Activated naive CD8-positive, alpha-beta T cell (primary cell): Measurements from ENCODE around the gene DAZAP1.
"Not testable (repeated sequence)": the region's sequence is repeated elsewhere in the genome, so short reads cannot be mapped to it uniquely, and the experiment has no call there.

Experiments used
- H3K27ac Mint-ChIP-seq: one replicate; pipeline ENCODE4 v1.8.0; 2021; ENCODE audit warnings: mixed read lengths
- H3K27me3 Mint-ChIP-seq: one replicate; pipeline ENCODE4 v1.8.0; 2021; ENCODE audit warnings: mixed read lengths
- H3K36me3 Mint-ChIP-seq: one replicate; pipeline ENCODE4 v1.8.0; 2021; ENCODE audit warnings: mixed read lengths
- H3K4me1 Mint-ChIP-seq: one replicate; pipeline ENCODE4 v1.8.0; 2021; ENCODE audit warnings: low read depth, mixed read lengths
- H3K4me3 Mint-ChIP-seq: one replicate; pipeline ENCODE4 v1.8.0; 2021; ENCODE audit warnings: mild to moderate bottlenecking, mixed read lengths
- H3K9me3 Mint-ChIP-seq: one replicate; pipeline ENCODE4 v1.8.0; 2021; ENCODE audit warnings: low read depth, mixed read lengths

Gene DAZAP1

DNA sequence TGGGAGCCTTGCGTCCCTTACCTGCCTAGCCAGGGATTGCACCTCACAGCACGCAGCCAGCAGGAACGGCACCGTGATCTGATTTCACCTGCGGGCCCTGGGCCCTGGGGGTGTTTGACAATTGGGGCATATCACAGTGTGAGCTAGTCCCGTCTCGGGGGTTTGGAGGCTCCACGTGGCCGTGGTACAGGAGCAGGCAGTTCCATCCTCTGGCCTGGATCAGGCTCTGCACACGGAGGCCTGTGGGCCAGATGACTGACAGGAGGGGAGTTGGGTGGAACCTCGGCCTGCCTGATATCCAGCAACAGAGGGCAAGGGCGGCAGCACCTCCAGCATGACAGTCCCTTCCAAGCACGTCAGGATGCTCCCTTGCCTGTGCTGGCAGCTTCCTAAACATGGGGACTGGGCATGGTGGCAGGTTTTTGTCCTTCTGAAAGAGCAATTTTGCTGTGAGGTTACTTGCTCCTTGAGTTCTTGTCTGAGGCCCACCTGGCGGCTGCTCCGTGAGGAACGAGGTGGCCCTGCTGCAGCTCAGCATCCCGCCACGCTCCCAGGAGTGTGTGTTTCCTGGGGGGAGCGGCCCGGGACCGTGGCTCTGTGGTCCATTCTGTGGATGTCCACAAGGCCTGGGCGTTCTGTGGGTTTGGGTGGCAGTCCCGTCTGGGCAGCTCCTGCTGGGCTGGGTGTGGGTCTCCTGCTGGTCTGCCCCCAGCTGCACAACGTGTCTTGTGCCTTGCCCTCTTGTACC, 24.5 kb downstream of the DAZAP1 start:
- no peaks in the 10 kb centered on the region for H3K36me3 Mint-ChIP-seq
- H3K27me3 Mint-ChIP-seq, result no peaks in the 10 kb centered on the region
- no peak overlapping the region for H3K27ac Mint-ChIP-seq
- H3K4me1 Mint-ChIP-seq, result no peaks in the 10 kb centered on the region
- H3K9me3 Mint-ChIP-seq, result no peaks in the 10 kb centered on the region
- H3K4me3 Mint-ChIP-seq, result no peak overlapping the region

DNA sequence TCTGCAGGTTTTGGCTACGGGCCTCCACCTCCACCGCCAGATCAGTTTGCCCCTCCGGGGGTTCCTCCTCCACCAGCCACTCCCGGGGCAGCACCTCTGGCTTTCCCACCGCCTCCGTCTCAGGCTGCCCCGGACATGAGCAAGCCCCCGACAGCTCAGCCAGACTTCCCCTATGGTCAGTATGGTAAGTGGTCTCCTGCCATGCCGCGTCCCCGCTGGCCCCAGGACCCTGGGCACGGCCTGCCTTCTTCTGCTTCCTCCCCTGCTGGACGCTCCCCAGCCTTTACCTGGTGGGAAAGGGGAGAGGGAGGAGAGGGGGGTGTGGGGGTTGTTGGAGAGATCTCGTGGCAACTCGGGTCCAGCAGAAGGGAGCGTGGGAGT, 25.1 kb downstream of the DAZAP1 start:
- no peaks in the 10 kb centered on the region for H3K9me3 Mint-ChIP-seq
- no peaks in the 10 kb centered on the region for H3K27me3 Mint-ChIP-seq
- H3K36me3 Mint-ChIP-seq, result no peaks in the 10 kb centered on the region
- H3K4me3 Mint-ChIP-seq, result no peak overlapping the region
- H3K27ac Mint-ChIP-seq, result no peak overlapping the region
- H3K4me1 Mint-ChIP-seq, result peaks cover under 1% of the 10 kb centered on the region

DNA sequence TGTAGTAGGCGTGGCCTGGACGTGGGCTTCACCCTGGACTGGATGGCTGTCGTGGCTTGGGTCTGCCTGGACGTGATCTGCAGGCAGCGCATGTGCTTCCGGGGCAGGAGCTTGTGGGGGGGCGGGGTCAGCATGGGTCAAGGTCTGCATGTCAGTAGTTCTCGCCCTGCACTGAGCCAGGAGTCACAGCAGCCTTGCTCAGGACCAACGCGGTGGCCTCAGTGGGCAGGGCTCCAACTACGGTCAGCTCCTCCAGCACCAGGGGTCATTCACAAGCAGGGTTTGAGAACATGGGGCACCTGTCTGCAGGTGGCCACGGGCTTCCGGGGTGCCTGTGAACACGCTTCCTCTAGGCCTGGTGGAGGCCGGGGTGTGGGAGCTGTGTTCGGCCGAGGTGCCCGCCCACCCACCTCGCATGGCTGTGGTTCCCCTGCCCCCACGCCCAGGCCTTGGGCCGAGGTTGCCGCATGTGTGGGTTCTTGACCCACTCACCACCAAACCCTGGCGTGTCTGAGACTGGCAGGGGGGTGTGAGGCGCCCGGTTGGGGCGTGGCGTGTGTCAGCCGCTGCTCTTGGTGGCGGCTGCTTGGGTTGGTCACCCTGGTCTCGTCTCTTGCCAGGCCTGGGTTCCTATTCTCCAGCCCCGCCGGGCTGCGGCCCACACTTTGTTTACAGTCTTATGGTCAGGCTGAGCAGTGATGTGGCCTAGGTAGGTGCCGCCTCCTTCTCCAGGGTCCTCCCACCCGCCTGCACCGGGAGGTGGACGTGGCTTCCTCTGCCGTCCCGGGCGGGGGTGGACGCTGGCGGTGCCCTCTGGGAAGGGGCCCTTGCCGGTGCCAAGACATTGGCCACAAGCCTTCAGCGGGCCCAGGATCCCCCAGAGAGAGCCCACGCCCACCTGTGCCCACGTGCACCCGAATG, 26.0 kb downstream of the DAZAP1 start:
- no peaks in the 10 kb centered on the region for H3K9me3 Mint-ChIP-seq
- H3K27ac Mint-ChIP-seq, result no peak overlapping the region
- H3K27me3 Mint-ChIP-seq, result no peaks in the 10 kb centered on the region
- H3K36me3 Mint-ChIP-seq, result no peaks in the 10 kb centered on the region
- no peak overlapping the region for H3K4me3 Mint-ChIP-seq
- H3K4me1 Mint-ChIP-seq, result peaks cover 6% of the 10 kb centered on the region

DNA sequence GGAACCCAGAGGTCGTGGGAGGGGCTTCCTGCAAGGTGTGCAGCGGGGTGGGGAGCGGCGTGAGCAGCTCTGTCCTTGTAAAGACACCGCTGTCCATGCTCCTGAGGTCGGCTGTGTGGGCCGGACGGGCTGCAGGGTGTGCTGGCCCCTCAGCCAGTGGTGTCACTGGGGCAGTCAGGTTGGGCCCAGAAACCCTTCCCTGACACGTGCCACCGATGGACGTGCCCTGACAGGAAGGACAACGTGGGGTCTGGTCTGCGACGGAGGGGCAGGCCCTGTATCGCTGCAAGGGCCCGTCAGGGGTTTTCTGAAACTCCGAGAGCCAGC, 26.6 kb downstream of the DAZAP1 start:
- Mint-ChIP-seq H3K27me3 (no peaks in the 10 kb centered on the region), H3K4me1 (peaks cover 6% of the 10 kb centered on the region), H3K4me3 (no peak overlapping the region), H3K27ac (no peak overlapping the region), H3K36me3 (no peaks in the 10 kb centered on the region), H3K9me3 (no peaks in the 10 kb centered on the region)

DNA sequence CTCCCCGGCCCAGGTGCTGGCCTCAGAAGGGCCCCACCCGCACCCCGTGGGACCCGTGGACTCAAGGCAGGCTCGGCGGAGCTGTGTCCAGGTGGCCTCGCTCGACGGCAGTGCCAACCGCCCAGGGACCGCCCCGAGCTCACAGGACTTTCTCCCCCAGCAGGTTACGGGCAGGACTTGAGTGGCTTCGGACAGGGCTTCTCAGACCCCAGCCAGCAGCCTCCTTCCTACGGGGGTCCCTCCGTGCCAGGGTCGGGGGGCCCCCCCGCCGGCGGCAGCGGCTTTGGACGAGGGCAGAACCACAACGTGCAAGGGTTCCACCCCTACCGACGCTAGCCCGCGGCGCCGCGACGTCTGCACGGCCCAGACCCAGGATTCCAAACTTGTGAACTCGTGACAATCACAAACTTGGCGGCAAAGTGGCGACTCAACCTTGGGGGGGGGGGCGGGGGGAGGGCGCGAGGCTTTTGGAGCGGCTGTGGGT, 27.2 kb downstream of the DAZAP1 start:
- Mint-ChIP-seq H3K36me3 (no peaks in the 10 kb centered on the region), H3K27me3 (no peaks in the 10 kb centered on the region), H3K4me1 (peaks cover 6% of the 10 kb centered on the region), H3K4me3 (no peak overlapping the region), H3K9me3 (no peaks in the 10 kb centered on the region), H3K27ac (no peak overlapping the region)

DNA sequence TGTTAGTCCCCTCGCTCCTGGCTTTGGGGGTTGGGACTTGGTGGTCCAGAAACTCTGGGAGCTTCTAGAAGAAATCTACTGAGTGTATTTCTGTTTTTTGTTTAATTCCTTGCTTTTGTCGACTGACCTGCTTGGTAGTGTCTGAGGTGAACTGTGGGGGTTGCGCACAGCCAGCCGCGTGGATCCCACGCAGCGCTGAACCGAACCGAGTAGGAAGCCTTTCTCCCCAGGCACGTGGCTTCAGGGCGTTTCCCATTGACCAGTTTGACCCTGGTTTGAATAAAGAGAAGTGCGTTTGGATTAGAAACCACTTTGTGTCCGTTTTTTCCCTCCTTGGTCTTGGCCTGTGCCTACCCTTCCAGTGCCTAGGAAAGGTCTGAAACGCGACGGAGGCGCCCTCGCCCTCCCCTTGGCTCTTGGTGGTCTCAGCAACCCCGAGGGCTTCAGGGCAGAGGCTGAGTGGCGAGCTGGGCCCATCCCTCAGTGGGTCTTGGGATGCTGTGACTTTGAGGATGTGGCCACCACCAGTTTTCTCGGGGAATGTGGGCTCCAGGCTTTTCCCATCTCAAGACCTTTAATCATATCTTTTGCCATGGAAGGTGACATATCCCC, 28.1 kb downstream of the DAZAP1 start:
- H3K9me3 Mint-ChIP-seq, result no peaks in the 10 kb centered on the region
- no peaks in the 10 kb centered on the region for H3K36me3 Mint-ChIP-seq
- no peaks in the 10 kb centered on the region for H3K27me3 Mint-ChIP-seq
- peaks cover 10% of the 10 kb centered on the region for H3K4me1 Mint-ChIP-seq
- no peak overlapping the region for H3K4me3 Mint-ChIP-seq
- H3K27ac Mint-ChIP-seq, result no peak overlapping the region

DNA sequence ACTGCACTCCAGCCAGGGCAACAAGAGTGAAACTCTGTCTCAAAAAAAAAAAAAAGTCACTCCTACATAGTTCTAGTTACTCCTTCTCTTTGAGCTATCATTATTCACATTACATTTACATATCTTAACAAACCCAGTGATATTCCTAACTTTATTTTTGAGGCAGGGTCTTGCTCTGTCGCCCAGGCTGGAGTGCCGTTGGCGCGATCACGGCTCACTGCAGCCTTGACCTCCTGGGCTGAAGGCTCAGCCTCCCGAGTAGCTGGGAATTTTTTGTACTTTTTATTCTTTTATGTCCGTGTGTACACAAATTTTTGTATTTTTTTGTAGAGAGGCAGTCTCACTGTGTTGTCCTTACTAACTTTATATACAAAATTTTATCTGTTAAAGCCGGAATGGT, 30.2 kb downstream of the DAZAP1 start:
- H3K27ac Mint-ChIP-seq, result no peak overlapping the region
- H3K36me3 Mint-ChIP-seq, result no peaks in the 10 kb centered on the region
- H3K4me3 Mint-ChIP-seq, result peak overlapping the region; percentile 95
- no peaks in the 10 kb centered on the region for H3K27me3 Mint-ChIP-seq
- no peaks in the 10 kb centered on the region for H3K9me3 Mint-ChIP-seq
- H3K4me1 Mint-ChIP-seq, result peaks cover 21% of the 10 kb centered on the region

DNA sequence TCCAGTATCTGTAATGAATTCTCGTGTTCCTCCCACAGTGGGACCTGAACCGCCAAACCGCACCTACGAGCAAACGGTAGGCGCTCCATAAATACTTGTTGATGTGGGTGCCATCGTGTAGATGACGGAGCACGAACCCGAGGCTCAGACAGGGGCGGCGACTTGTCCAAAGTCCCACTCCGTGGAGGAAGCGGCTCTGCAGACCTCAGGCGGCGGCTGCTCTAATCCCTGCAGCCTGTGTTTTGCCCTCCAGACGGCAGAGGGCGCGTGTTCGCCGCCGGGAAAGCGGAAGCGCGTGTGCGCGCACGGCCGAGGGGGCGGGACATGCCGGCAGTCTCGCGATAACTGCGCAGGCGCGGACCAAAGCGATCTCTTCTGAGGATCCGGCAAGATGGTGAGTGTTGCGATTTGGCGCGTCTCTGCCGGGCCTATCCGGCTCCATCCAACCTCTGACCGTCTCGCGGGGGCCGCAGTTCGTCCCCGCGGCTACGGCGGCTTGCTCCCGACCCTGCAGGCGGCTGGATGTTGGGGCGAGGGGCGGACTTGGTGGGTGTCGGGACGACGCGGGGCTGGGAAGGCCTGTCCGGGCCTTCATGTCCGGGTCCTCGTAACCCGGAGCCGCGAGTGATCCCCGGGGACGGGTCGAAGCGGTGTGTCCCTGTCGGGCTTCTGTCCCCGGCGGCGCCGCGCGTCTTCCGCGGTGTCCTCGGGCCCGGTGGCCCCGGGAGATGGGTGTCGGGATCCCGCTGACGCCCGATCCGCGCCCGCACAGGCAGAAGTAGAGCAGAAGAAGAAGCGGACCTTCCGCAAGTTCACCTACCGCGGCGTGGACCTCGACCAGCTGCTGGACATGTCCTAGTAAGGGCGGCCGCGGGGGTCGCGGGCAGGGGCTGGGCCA, 30.9 kb downstream of the DAZAP1 start, which contains the start of gene RPS15:
Gene RPS15 (plus strand): TSS at position 362 of the 898 bp plus-strand sequence. CDS start 30 bp downstream, at position 392.
- H3K36me3 Mint-ChIP-seq, result no peaks in the 10 kb centered on the region
- H3K27me3 Mint-ChIP-seq, result no peaks in the 10 kb centered on the region
- H3K27ac Mint-ChIP-seq, result peak within 1 kb of the TSS; percentile 99
- peaks cover 23% of the 10 kb centered on the region for H3K4me1 Mint-ChIP-seq
- H3K4me3 Mint-ChIP-seq, result peak within 1 kb of the TSS; percentile 95
- no peaks in the 10 kb centered on the region for H3K9me3 Mint-ChIP-seq

DNA sequence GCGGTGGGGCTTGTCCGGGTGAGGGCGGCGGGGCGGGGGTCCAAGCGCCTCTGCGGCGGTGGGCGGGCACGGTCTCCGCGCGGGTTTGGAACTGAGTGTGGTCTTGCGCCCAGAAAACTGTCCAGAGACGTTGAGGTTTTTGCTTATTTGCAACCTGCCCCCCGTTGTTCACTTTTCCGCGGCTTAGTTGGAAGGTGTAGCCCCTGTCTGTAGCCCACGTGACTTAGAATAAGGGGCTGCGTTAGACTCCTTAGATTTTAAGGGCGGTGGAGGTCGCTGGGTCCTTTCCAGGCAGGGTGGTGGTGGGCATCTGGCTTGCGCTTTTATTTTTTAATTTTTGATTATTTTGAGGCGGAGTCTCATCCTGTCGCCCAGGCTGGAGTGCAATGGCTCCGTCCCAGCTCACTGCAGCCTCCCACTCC, 31.6 kb downstream of the DAZAP1 start:
- H3K9me3 Mint-ChIP-seq, result no peaks in the 10 kb centered on the region
- H3K27ac Mint-ChIP-seq, result peak overlapping the region; percentile 88
- H3K4me1 Mint-ChIP-seq, result peaks cover 23% of the 10 kb centered on the region
- no peaks in the 10 kb centered on the region for H3K36me3 Mint-ChIP-seq
- H3K4me3 Mint-ChIP-seq, result peak overlapping the region; percentile 95
- no peaks in the 10 kb centered on the region for H3K27me3 Mint-ChIP-seq

DNA sequence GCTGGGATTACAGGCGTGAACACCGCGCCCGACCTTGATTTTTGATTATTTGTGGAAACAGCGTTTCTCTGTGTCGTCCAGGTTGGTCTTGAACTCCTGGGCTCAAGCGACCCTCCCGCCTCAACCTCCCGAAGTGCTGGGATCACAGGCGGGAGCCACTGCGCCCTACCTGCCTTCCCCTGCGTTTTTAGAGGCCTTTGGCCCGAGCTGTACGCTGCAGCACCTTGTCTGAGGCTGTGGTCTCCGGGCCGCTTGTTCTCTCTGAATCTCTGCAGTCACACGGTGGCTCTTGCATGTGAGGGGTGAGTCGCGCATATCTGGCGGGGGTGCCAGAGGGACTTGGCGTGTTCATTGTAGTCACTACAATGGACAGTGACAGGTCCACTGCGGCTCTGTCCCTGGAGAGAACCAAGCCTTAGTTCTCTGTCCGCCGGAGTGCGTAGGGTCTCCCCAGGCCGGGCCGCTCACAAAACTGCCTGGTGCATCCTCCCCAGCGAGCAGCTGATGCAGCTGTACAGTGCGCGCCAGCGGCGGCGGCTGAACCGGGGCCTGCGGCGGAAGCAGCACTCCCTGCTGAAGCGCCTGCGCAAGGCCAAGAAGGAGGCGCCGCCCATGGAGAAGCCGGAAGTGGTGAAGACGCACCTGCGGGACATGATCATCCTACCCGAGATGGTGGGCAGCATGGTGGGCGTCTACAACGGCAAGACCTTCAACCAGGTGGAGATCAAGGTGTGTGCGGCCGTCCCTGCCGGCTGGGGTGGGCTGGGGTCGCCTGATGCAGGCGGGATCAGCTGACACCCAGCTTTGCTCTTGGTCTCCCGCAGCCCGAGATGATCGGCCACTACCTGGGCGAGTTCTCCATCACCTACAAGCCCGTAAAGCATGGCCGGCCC, 32.4 kb downstream of the DAZAP1 start:
- Mint-ChIP-seq H3K4me3 (peak overlapping the region; percentile 95), H3K4me1 (peaks cover 27% of the 10 kb centered on the region), H3K27ac (peak overlapping the region; percentile 88)
- not testable (repeated sequence) for H3K27me3 Mint-ChIP-seq, H3K9me3 Mint-ChIP-seq, H3K36me3 Mint-ChIP-seq

DNA sequence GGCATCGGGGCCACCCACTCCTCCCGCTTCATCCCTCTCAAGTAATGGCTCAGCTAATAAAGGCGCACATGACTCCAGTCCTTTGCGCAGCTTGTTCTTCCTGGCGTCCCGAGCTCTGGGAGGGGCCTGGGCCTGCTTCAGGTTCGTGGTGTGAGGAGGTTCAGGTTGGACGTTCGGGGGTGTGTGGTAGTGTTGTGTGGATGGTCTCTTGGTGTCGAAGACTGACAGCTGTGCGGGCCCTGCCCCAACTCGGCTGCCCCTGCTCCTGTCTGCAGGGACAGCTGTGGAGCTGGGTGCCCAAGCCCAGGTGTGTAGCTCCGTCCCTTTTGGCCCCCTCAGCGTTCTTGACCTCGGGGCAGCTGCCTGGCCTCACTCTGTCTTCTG, 33.0 kb downstream of the DAZAP1 start:
- Mint-ChIP-seq H3K36me3 (no peaks in the 10 kb centered on the region), H3K27me3 (no peaks in the 10 kb centered on the region), H3K4me1 (peaks cover 28% of the 10 kb centered on the region), H3K27ac (peak overlapping the region; percentile 80), H3K4me3 (peak overlapping the region; percentile 95), H3K9me3 (no peaks in the 10 kb centered on the region)

DNA sequence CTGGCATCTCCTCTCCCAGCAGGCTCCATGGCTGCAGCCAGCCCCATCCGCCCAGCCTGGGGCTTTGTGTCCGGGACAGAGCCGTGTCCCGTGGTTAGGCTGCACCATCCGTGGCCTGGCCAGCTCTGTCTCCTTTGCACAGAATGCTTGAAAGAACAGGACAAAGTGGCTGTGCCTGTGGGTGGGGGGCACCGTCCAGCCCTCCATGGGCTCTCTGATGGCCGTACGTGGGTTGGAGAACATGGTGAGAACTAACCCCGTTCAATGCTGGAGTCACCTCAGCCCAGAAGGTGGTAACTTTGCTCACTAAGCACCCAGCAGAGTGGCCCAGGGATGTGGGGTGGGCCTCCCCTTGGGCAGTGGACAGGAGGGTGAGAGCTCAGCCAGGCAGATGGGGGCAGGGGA, 33.6 kb downstream of the DAZAP1 start:
- Mint-ChIP-seq H3K36me3 (no peaks in the 10 kb centered on the region), H3K4me1 (peaks cover 30% of the 10 kb centered on the region), H3K27ac (peak overlapping the region; percentile 80), H3K4me3 (peak overlapping the region; percentile 95), H3K9me3 (no peaks in the 10 kb centered on the region), H3K27me3 (no peaks in the 10 kb centered on the region)

DNA sequence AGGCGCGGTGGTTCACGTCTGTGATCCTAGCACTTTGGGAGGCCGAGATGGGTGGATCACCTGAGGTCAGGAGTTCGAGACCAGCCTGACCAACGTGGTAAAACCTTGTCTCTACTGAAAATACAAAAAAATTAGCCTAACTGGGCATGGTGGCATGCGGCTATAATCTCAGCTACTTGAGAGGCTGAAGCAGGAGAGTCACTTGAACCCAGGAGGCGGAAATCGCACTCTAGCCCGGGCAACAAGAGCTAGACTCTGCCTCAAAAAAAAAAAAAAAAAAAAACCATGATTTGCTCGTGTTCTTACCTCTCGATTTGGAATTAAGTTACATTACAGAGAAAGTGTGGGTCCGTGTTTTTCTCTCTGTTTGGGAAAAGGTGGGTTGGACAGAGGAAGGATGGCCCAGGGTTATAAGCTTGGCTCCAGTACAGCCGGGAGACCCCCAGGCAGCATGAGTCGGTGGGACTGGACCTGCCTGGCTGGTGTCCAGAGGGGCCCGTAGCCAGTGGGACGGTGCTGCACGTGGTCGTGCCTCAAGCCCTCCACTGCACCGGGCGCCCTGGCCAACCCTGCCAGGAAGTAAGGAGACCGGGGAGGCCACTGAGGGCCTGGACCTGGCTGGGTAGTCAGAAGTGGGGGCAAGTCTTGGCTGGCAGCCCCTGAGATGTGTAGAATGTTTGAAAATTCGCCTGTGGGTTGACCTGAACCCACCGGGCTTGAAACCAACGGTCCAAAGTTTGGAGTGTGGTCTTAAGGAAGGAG, 34.5 kb downstream of the DAZAP1 start:
- Mint-ChIP-seq H3K4me3 (peak overlapping the region; percentile 95), H3K36me3 (no peaks in the 10 kb centered on the region), H3K27me3 (no peaks in the 10 kb centered on the region), H3K9me3 (no peaks in the 10 kb centered on the region), H3K27ac (peak overlapping the region; percentile 46), H3K4me1 (peaks cover 30% of the 10 kb centered on the region)
